GM12873 (cell line): ENCODE results near the gene TBRG1.

Experiments used
- CTCF ChIP-seq: IDR thresholded peaks from 2 replicates; pipeline ENCODE4 v1.5.1; 2012; ENCODE audit warnings: low read depth, mild to moderate bottlenecking, moderate library complexity, low read length, control low read depth; ENCODE audit not compliant: insufficient read depth; ENCODE audit errors: missing control alignments

The TBRG1 gene

GRCh38 chr11:124622531-124623451 lies at the start of gene TBRG1:
TSS of gene TBRG1 (plus strand) at chr11:124622864. CDS start at chr11:124623084, 220 bp downstream.
- no peak for TF ChIP-seq CTCF

GRCh38 chr11:124577716-124578427 lies 44.8 kb upstream of the TBRG1 start:
- TF ChIP-seq CTCF, result no peak

GRCh38 chr11:124578761-124579160 lies 43.9 kb upstream of the TBRG1 start:
- TF ChIP-seq CTCF, result no peak

GRCh38 chr11:124581817-124582216 lies 40.8 kb upstream of the TBRG1 start:
- no peak for TF ChIP-seq CTCF

- TF ChIP-seq CTCF, result no peak
These were observed 40.1 kb upstream of the TBRG1 start for GRCh38 chr11:124582565-124582964.

DNA sequence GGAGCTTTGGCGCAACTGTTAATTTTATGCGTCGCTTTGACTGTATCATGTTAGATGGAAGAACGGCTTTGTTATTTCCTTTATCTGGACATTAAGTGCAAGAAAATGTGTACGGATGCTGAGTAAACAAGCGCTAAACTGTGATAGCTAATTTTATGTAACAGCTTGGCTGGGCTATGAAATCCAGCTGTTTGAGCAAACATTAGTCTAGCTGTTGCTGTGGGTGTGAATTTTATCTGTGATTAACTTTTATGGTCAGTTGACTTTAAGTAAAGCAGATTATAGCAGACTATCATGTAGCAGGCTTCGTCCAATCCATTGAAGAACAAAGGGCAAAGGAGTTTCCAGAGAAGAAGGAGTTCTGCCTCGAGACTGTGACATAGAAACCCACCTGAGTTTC lies 38.9 kb upstream of the TBRG1 start:
- no peak for TF ChIP-seq CTCF

- TF ChIP-seq CTCF, result no peak
These were observed 37.8 kb upstream of the TBRG1 start for GRCh38 chr11:124584681-124585372.
